HG03025 (cell line): ENCODE measurements around the gene TBC1D19.

ENCODE experiments used
- ATAC-seq: cut with Tn5 transposase; IDR thresholded peaks from one replicate; pipeline ENCODE4 v1.9.1; 2021; ENCODE audit warnings: mild to moderate bottlenecking, moderate library complexity; ENCODE audit not compliant: unreplicated experiment, low FRiP score

The TBC1D19 gene

GRCh38 chr4:26803211-26803861 lies 219.5 kb downstream of the TBC1D19 start:
- no peak for ATAC-seq

- no peak for ATAC-seq
These were observed 220.6 kb downstream of the TBC1D19 start for GRCh38 chr4:26804451-26804850.

- no peak for ATAC-seq
These were observed 221.0 kb downstream of the TBC1D19 start for GRCh38 chr4:26804925-26805324.
